ENCODE data around the gene ZSWIM5. TPM values are rescaled to one million over a fixed set of nuclear protein-coding genes. Genes with fewer than 3 reads are reported as not detected.

The ZSWIM5 gene
- polyA plus RNA-seq, 4 donors: 3.8 to 8.1 (median 4.3) TPM

- no peak for FAIRE-seq
- Histone ChIP-seq H3K9me3 (ENCODE audit: control insufficient read depth in 2 of 2, insufficient read depth in 1 of 2, low read depth in 1 of 2, low read length in 1 of 2) (no peaks in the 10 kb centered on the region), H3K4me1 (ENCODE audit: control insufficient read depth in 3 of 3, insufficient read depth in 2 of 3, low read depth in 1 of 3, low read length in 2 of 3) (peaks cover 0 to 12% (median 5%) of the 10 kb centered on the region in 3 donors), H3K27ac (ENCODE audit: low read depth in 1 of 3, low read length in 2 of 3) (no peak overlapping the region), H3K27me3 (ENCODE audit: control insufficient read depth in 3 of 3, insufficient read depth in 3 of 3, low read length in 3 of 3) (no peaks in the 10 kb centered on the region), H3K36me3 (ENCODE audit: control insufficient read depth in 3 of 3, insufficient read depth in 2 of 3, low read depth in 1 of 3, low read length in 3 of 3) (peaks cover 0 to 34% (median 0%) of the 10 kb centered on the region in 3 donors), H3K4me3 (ENCODE audit: low read depth in 1 of 3, low read length in 3 of 3) (no peak overlapping the region)
- WGBS, 3 donors: 78 to 81% (median 79%) methylated on average over 2 of the region's 2 CpGs
- DNase-seq: no peak
Measured at GRCh38 chr1:45015683-45016082, 190.7 kb downstream of the ZSWIM5 start.

GRCh38 chr1:45014321-45015028 is 191.9 kb downstream of the ZSWIM5 start:
- peaks cover 3 to 19% (median 5%) of the 10 kb centered on the region in 3 donors for H3K4me1 ChIP-seq (ENCODE audit: control insufficient read depth in 3 of 3, insufficient read depth in 2 of 3, low read depth in 1 of 3, low read length in 2 of 3)
- peaks cover 0 to 35% (median 0%) of the 10 kb centered on the region in 3 donors for H3K36me3 ChIP-seq (ENCODE audit: control insufficient read depth in 3 of 3, insufficient read depth in 2 of 3, low read depth in 1 of 3, low read length in 3 of 3)
- no peak overlapping the region for H3K4me3 ChIP-seq (ENCODE audit: low read depth in 1 of 3, low read length in 3 of 3)
- H3K27me3 ChIP-seq (ENCODE audit: control insufficient read depth in 3 of 3, insufficient read depth in 3 of 3, low read length in 3 of 3): no peaks in the 10 kb centered on the region
- 40 to 51% (median 47%) methylated on average over 6 of the region's 6 CpGs for WGBS, 3 donors
- H3K27ac ChIP-seq (ENCODE audit: low read depth in 1 of 3, low read length in 2 of 3): no peak overlapping the region
- no peaks in the 10 kb centered on the region for H3K9me3 ChIP-seq (ENCODE audit: control insufficient read depth in 2 of 2, insufficient read depth in 1 of 2, low read depth in 1 of 2, low read length in 1 of 2)
- DNase-seq (peak; percentile 77 to 88), FAIRE-seq (no peak)

GRCh38 chr1:45013551-45014209 is 192.7 kb downstream of the ZSWIM5 start:
- FAIRE-seq: no peak
- no peak overlapping the region for H3K4me3 ChIP-seq (ENCODE audit: low read depth in 1 of 3, low read length in 3 of 3)
- DNase-seq: no peak

GRCh38 chr1:45012639-45013278 is 193.6 kb downstream of the ZSWIM5 start:
- no peak for FAIRE-seq
- Histone ChIP-seq H3K4me3 (ENCODE audit: low read depth in 1 of 3, low read length in 3 of 3) (peak overlapping the region; percentile 28 to 81 (median 50)), H3K4me1 (ENCODE audit: control insufficient read depth in 3 of 3, insufficient read depth in 2 of 3, low read depth in 1 of 3, low read length in 2 of 3) (peaks cover 3 to 26% (median 5%) of the 10 kb centered on the region in 3 donors), H3K27ac (ENCODE audit: low read depth in 1 of 3, low read length in 2 of 3) (peak overlapping the region; percentile 25 to 83 (median 77)), H3K27me3 (ENCODE audit: control insufficient read depth in 3 of 3, insufficient read depth in 3 of 3, low read length in 3 of 3) (no peaks in the 10 kb centered on the region), H3K9me3 (ENCODE audit: control insufficient read depth in 2 of 2, insufficient read depth in 1 of 2, low read depth in 1 of 2, low read length in 1 of 2) (no peaks in the 10 kb centered on the region), H3K36me3 (ENCODE audit: control insufficient read depth in 3 of 3, insufficient read depth in 2 of 3, low read depth in 1 of 3, low read length in 3 of 3) (peaks cover 10 to 42% (median 14%) of the 10 kb centered on the region in 3 donors)
- DNase-seq: peak; percentile 68 to 74
- 5 to 13% (median 9%) methylated on average over 21 of the region's 21 CpGs for WGBS, 3 donors

More at GRCh38 chr1:45013551-45014209, 192.7 kb downstream of the ZSWIM5 start:
- peaks cover 2 to 36% (median 6%) of the 10 kb centered on the region in 3 donors for H3K36me3 ChIP-seq (ENCODE audit: control insufficient read depth in 3 of 3, insufficient read depth in 2 of 3, low read depth in 1 of 3, low read length in 3 of 3)
- no peaks in the 10 kb centered on the region for H3K27me3 ChIP-seq (ENCODE audit: control insufficient read depth in 3 of 3, insufficient read depth in 3 of 3, low read length in 3 of 3)
- H3K4me1 ChIP-seq (ENCODE audit: control insufficient read depth in 3 of 3, insufficient read depth in 2 of 3, low read depth in 1 of 3, low read length in 2 of 3): peaks cover 3 to 26% (median 5%) of the 10 kb centered on the region in 3 donors
- H3K27ac ChIP-seq (ENCODE audit: low read depth in 1 of 3, low read length in 2 of 3): no peak overlapping the region
- WGBS, 3 donors: 85 to 86% (median 85%) methylated on average over 12 of the region's 12 CpGs
- H3K9me3 ChIP-seq (ENCODE audit: control insufficient read depth in 2 of 2, insufficient read depth in 1 of 2, low read depth in 1 of 2, low read length in 1 of 2): no peaks in the 10 kb centered on the region

GRCh38 chr1:45011837-45012638 is 194.4 kb downstream of the ZSWIM5 start, which contains the start of gene UROD:
Gene UROD (plus strand): TSS chr1:45012254. CDS start chr1:45012266, 12 bp downstream.
- no peak for FAIRE-seq

GRCh38 chr1:45010855-45011811 is 195.3 kb downstream of the ZSWIM5 start, which contains the start of gene HECTD3:
Gene HECTD3 (minus strand): TSS chr1:45011324. CDS start chr1:45011257, 67 bp downstream.
- Histone ChIP-seq H3K4me3 (ENCODE audit: low read depth in 1 of 3, low read length in 3 of 3) (peak within 1 kb of the TSS; percentile 81 to 93 (median 88)), H3K27ac (ENCODE audit: low read depth in 1 of 3, low read length in 2 of 3) (peak within 1 kb of the TSS; percentile 77 to 94 (median 93)), H3K9me3 (ENCODE audit: control insufficient read depth in 2 of 2, insufficient read depth in 1 of 2, low read depth in 1 of 2, low read length in 1 of 2) (no peaks in the 10 kb centered on the region), H3K36me3 (ENCODE audit: control insufficient read depth in 3 of 3, insufficient read depth in 2 of 3, low read depth in 1 of 3, low read length in 3 of 3) (peaks cover 22 to 58% (median 23%) of the 10 kb centered on the region in 3 donors), H3K4me1 (ENCODE audit: control insufficient read depth in 3 of 3, insufficient read depth in 2 of 3, low read depth in 1 of 3, low read length in 2 of 3) (peaks cover 3 to 26% (median 5%) of the 10 kb centered on the region in 3 donors), H3K27me3 (ENCODE audit: control insufficient read depth in 3 of 3, insufficient read depth in 3 of 3, low read length in 3 of 3) (no peaks in the 10 kb centered on the region)
- FAIRE-seq (no peak), DNase-seq (peak; percentile 91 to 92)
- 1% methylated on average over 55 to 62 of the region's 62 CpGs for WGBS, 3 donors

More at GRCh38 chr1:45011837-45012638, 194.4 kb downstream of the ZSWIM5 start, which contains the start of gene UROD:
- peak within 1 kb of the TSS; percentile 77 to 94 (median 93) for H3K27ac ChIP-seq (ENCODE audit: low read depth in 1 of 3, low read length in 2 of 3)
- H3K36me3 ChIP-seq (ENCODE audit: control insufficient read depth in 3 of 3, insufficient read depth in 2 of 3, low read depth in 1 of 3, low read length in 3 of 3): peaks cover 16 to 49% (median 19%) of the 10 kb centered on the region in 3 donors
- no peaks in the 10 kb centered on the region for H3K27me3 ChIP-seq (ENCODE audit: control insufficient read depth in 3 of 3, insufficient read depth in 3 of 3, low read length in 3 of 3)
- H3K4me3 ChIP-seq (ENCODE audit: low read depth in 1 of 3, low read length in 3 of 3): peak within 1 kb of the TSS; percentile 81 to 93 (median 88)
- no peaks in the 10 kb centered on the region for H3K9me3 ChIP-seq (ENCODE audit: control insufficient read depth in 2 of 2, insufficient read depth in 1 of 2, low read depth in 1 of 2, low read length in 1 of 2)
- 1% methylated on average over 21 of the region's 21 CpGs for WGBS, 3 donors
- peaks cover 3 to 26% (median 5%) of the 10 kb centered on the region in 3 donors for H3K4me1 ChIP-seq (ENCODE audit: control insufficient read depth in 3 of 3, insufficient read depth in 2 of 3, low read depth in 1 of 3, low read length in 2 of 3)
- DNase-seq: peak; percentile 97
